ENCODE results near the gene ELOVL7. TPM values are rescaled to one million over a fixed set of nuclear protein-coding genes. Genes with fewer than 3 reads are reported as not detected.

The ELOVL7 gene
- total and polyA plus RNA-seq, 4 donors = 0.21 to 2.3 (median 0.76) TPM

GRCh38 chr5:60803712-60804111, 40.4 kb downstream of the ELOVL7 start (continued):
- TF ChIP-seq ZBTB33 (IDR thresholded peaks at IDR 0.05) (no peak), JUND (IDR thresholded peaks at IDR 0.05) (no peak)

- Histone ChIP-seq H3K27me3 (ENCODE audit: control insufficient read depth in 4 of 4, insufficient read depth in 4 of 4, low read length in 3 of 4) (no peaks in the 10 kb centered on the region), H3K9me3 (ENCODE audit: control insufficient read depth in 4 of 4, low read length in 3 of 4) (no peaks in the 10 kb centered on the region), H3K4me1 (ENCODE audit: control insufficient read depth in 4 of 4, insufficient read depth in 4 of 4, low read length in 3 of 4) (no peaks in the 10 kb centered on the region), H3K36me3 (ENCODE audit: control insufficient read depth in 4 of 4, insufficient read depth in 3 of 4, low read depth in 1 of 4, low read length in 3 of 4) (no peaks in the 10 kb centered on the region), H3K9ac (ENCODE audit: low read depth in 1 of 2, low read length in 2 of 2) (no peak overlapping the region), H3K4me3 (ENCODE audit: low read depth in 1 of 3, low read length in 3 of 3) (no peak overlapping the region), H3K27ac (ENCODE audit: low read depth in 1 of 2, low read length in 2 of 2) (no peak overlapping the region)
- no peak for TF ChIP-seq FOXA1 (IDR thresholded peaks at IDR 0.05)
- no peak for TF ChIP-seq RAD21 (IDR thresholded peaks at IDR 0.05)
- TF ChIP-seq SP1 (IDR thresholded peaks at IDR 0.05) = no peak
- TF ChIP-seq YY1 (IDR thresholded peaks at IDR 0.05) = no peak
- TF ChIP-seq RXRA (IDR thresholded peaks at IDR 0.05) = no peak
- TF ChIP-seq JUND (IDR thresholded peaks at IDR 0.05) = no peak
- no peak for TF ChIP-seq NR2F2 (IDR thresholded peaks at IDR 0.05)
- TF ChIP-seq CTCF (IDR thresholded peaks at IDR 0.05; ENCODE audit: low read depth, low read length, missing input control) = no peak
- no peak for TF ChIP-seq MAX (IDR thresholded peaks at IDR 0.05)
- no peak for TF ChIP-seq HNF4A (conservative IDR thresholded peaks at IDR 0.05)
- no peak for TF ChIP-seq EGR1 (IDR thresholded peaks at IDR 0.05; ENCODE audit: low read depth in 2 of 2)
- TF ChIP-seq ZBTB33 (IDR thresholded peaks at IDR 0.05) = no peak
- no peak for TF ChIP-seq FOXA2 (IDR thresholded peaks at IDR 0.05)
- no peak for DNase-seq (ENCODE audit: low spot score)
- WGBS = 89% methylated on average over 1 of the region's 1 CpG
Measured at GRCh38 chr5:60802986-60803385, 41.1 kb downstream of the ELOVL7 start.

GRCh38 chr5:60802226-60802625, 41.8 kb downstream of the ELOVL7 start:
- no peak for DNase-seq (ENCODE audit: low spot score)

More at GRCh38 chr5:60802226-60802625, 41.8 kb downstream of the ELOVL7 start:
- H3K9me3 ChIP-seq (ENCODE audit: control insufficient read depth in 4 of 4, low read length in 3 of 4) = no peaks in the 10 kb centered on the region
- no peak overlapping the region for H3K4me3 ChIP-seq (ENCODE audit: low read depth in 1 of 3, low read length in 3 of 3)
- WGBS = 79% methylated on average over 2 of the region's 2 CpGs
- no peak for TF ChIP-seq GABPA (IDR thresholded peaks at IDR 0.05 in 1 of 2, conservative IDR thresholded peaks at IDR 0.05 in 1 of 2)
- TF ChIP-seq EGR1 (IDR thresholded peaks at IDR 0.05; ENCODE audit: low read depth in 2 of 2) = no peak
- TF ChIP-seq RAD21 (IDR thresholded peaks at IDR 0.05) = no peak
- no peaks in the 10 kb centered on the region for H3K27me3 ChIP-seq (ENCODE audit: control insufficient read depth in 4 of 4, insufficient read depth in 4 of 4, low read length in 3 of 4)
- H3K27ac ChIP-seq (ENCODE audit: low read depth in 1 of 2, low read length in 2 of 2) = no peak overlapping the region
- no peak overlapping the region for H3K9ac ChIP-seq (ENCODE audit: low read depth in 1 of 2, low read length in 2 of 2)
- H3K4me1 ChIP-seq (ENCODE audit: control insufficient read depth in 4 of 4, insufficient read depth in 4 of 4, low read length in 3 of 4) = no peaks in the 10 kb centered on the region
- no peaks in the 10 kb centered on the region for H3K36me3 ChIP-seq (ENCODE audit: control insufficient read depth in 4 of 4, insufficient read depth in 3 of 4, low read depth in 1 of 4, low read length in 3 of 4)
